Measurements from ENCODE around the gene TGFBR3. TPM values are rescaled to one million over a fixed set of nuclear protein-coding genes. Genes with fewer than 3 reads are reported as not detected.

Gene TGFBR3
- total RNA-seq, 4 donors from 2014 or later: 16.3 to 90.0 (median 54.7) TPM

DNA sequence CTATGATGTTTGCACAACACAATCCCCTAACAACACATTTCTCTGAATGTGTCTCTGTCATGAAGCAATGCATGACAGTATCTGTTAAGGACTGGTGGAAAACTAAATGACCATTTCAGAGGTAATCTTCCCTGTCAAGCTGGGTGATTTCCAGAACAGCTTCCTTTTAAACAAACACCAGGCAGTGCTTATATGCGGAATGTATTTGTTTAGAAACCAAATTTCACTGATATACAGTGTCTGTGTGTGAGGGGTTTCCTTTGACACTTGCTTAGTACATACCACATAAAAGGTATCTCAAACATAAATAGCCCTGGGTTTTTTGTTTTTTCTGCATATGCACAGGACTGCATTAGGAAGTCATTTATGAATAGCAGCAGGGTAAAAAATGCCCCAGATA lies 95.6 kb downstream of the TGFBR3 start:
- no peak for DNase-seq
- Histone ChIP-seq H3K9me3 (no peaks in the 10 kb centered on the region), H3K27ac (no peak overlapping the region), H3K4me1 (no peaks in the 10 kb centered on the region), H3K4me3 (no peak overlapping the region), H3K36me3 (no peaks in the 10 kb centered on the region), H3K27me3 (no peaks in the 10 kb centered on the region)
- no peak for TF ChIP-seq POLR2A (IDR thresholded peaks at IDR 0.05)
- TF ChIP-seq, protein P1, sequence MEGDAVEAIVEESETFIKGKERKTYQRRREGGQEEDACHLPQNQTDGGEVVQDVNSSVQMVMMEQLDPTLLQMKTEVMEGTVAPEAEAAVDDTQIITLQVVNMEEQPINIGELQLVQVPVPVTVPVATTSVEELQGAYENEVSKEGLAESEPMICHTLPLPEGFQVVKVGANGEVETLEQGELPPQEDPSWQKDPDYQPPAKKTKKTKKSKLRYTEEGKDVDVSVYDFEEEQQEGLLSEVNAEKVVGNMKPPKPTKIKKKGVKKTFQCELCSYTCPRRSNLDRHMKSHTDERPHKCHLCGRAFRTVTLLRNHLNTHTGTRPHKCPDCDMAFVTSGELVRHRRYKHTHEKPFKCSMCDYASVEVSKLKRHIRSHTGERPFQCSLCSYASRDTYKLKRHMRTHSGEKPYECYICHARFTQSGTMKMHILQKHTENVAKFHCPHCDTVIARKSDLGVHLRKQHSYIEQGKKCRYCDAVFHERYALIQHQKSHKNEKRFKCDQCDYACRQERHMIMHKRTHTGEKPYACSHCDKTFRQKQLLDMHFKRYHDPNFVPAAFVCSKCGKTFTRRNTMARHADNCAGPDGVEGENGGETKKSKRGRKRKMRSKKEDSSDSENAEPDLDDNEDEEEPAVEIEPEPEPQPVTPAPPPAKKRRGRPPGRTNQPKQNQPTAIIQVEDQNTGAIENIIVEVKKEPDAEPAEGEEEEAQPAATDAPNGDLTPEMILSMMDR (IDR thresholded peaks at IDR 0.05): no peak

DNA sequence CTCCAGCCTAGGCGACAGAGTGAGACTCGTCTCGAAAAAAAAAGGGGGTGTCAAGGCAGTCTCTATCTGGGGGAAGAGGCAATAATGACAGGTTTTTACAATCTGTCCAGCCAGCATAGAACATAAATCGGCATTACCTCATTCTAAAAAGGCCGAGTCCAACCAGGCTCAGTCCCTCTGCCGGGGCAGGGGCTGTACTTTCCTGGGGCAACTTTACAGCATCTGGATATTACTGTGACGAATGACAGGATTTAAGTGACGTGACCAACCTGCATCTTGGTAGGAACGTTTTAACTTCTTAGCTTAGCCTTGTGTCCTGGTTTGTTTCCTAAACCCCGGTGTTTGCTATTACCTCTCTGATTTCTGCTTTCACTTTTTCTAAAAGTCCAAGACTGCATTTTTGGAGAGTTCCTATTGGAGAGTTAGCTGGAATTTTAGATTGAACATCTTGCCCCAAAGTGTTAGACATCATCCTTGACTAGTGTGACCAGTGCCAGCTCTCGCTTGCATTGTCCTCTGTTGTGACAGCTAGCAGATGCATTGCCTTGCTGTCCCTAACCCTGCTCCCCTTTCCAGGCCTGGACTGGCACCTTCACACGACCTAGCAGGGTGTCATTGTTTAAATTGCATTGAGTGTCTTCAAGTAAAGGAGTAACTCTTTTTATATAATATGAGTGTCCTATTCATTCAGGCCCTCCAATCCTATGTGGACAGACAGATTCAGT lies 96.5 kb downstream of the TGFBR3 start:
- TF ChIP-seq, protein P1 (IDR thresholded peaks at IDR 0.05): no peak
- TF ChIP-seq POLR2A (IDR thresholded peaks at IDR 0.05): no peak
- no peak for DNase-seq
- Histone ChIP-seq H3K4me1 (peaks cover 0 to 4% (median 0%) of the 10 kb centered on the region in 4 donors), H3K36me3 (no peaks in the 10 kb centered on the region), H3K4me3 (no peak overlapping the region), H3K27me3 (no peaks in the 10 kb centered on the region), H3K9me3 (no peaks in the 10 kb centered on the region), H3K27ac (peak overlapping the region in 2 of 4 donors; percentile 4 to 11)

DNA sequence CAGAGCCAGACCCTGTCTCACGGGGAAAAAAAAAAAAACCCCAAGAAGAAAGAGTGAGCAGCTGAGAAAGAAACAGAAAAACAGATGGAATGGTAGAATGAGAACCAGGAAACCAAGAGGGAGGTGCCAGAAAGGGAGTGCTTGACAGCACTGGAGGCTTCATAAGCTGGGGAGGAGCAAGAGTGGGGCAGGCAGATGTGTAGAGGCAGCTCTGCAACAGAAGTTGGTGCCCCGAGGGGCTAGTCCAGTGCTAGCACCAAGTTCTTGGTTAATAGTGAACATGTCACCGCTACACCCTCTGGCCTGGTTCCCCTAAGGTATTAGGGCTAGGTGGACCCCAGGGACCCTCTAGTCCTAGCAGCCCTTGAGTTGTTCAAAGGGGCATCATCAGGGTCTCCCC lies 98.0 kb downstream of the TGFBR3 start:
- no peak for DNase-seq
- Histone ChIP-seq H3K4me1 (peaks cover 0 to 9% (median 0%) of the 10 kb centered on the region in 4 donors), H3K27ac (no peak overlapping the region)

GRCh38 chr1:91784616-91785015 lies 101.3 kb downstream of the TGFBR3 start:
- DNase-seq: no peak
- TF ChIP-seq, protein P1 (IDR thresholded peaks at IDR 0.05): no peak
- TF ChIP-seq POLR2A (IDR thresholded peaks at IDR 0.05): no peak
- Histone ChIP-seq H3K4me1 (peaks cover 0 to 19% (median 0%) of the 10 kb centered on the region in 4 donors), H3K4me3 (no peak overlapping the region), H3K36me3 (no peaks in the 10 kb centered on the region), H3K27me3 (no peaks in the 10 kb centered on the region), H3K9me3 (no peaks in the 10 kb centered on the region), H3K27ac (no peak overlapping the region)

More for the DNA sequence above, 98.0 kb downstream of the TGFBR3 start:
- Histone ChIP-seq H3K27me3 (no peaks in the 10 kb centered on the region), H3K4me3 (no peak overlapping the region), H3K9me3 (no peaks in the 10 kb centered on the region), H3K36me3 (no peaks in the 10 kb centered on the region)
- TF ChIP-seq POLR2A (IDR thresholded peaks at IDR 0.05): no peak
- TF ChIP-seq, protein P1 (IDR thresholded peaks at IDR 0.05): no peak

GRCh38 chr1:91784191-91784590 lies 101.8 kb downstream of the TGFBR3 start:
- Histone ChIP-seq H3K36me3 (no peaks in the 10 kb centered on the region), H3K27me3 (no peaks in the 10 kb centered on the region), H3K9me3 (no peaks in the 10 kb centered on the region), H3K27ac (peak overlapping the region in 1 of 4 donors; percentile 33), H3K4me3 (no peak overlapping the region), H3K4me1 (peaks cover 0 to 19% (median 0%) of the 10 kb centered on the region in 4 donors)
- DNase-seq: no peak
- TF ChIP-seq, protein P1 (IDR thresholded peaks at IDR 0.05): no peak
- no peak for TF ChIP-seq POLR2A (IDR thresholded peaks at IDR 0.05)

All from Peyer's patch (tissue), 4 donors.